Measurements from ENCODE around the gene SH3GL3.

- TF ChIP-seq CTCF (conservative IDR thresholded peaks at IDR 0.05 in 1 of 2, IDR thresholded peaks at IDR 0.05 in 1 of 2; ENCODE audit: extremely low read depth in 1 of 2, insufficient read depth in 1 of 2, low read depth in 1 of 2, low read length in 2 of 2) (peak; percentile 86 to 89), EZH2 (IDR thresholded peaks at IDR 0.05; ENCODE audit: borderline replicate concordance, low read length) (no peak)
These were observed 112.3 kb downstream of the SH3GL3 start for GRCh38 chr15:83559310-83559966.

Data from mammary epithelial cell (primary cell).